Iris pigment epithelial cell (primary cell): Measurements from ENCODE around the gene PIPOX.

Source experiments
- DNase-seq: peaks from one replicate; pipeline ENCODE4 v3.0.0-alpha.2; 2011; ENCODE audit warnings: low read depth

The PIPOX gene

GRCh38 chr17:29048440-29049368, 5.8 kb downstream of the PIPOX start:
- DNase-seq: peak; percentile 12

- no peak for DNase-seq
These were observed 6.7 kb downstream of the PIPOX start for GRCh38 chr17:29049541-29050145.

GRCh38 chr17:29050176-29050575, 7.2 kb downstream of the PIPOX start:
- DNase-seq: no peak

- DNase-seq: no peak
These were observed 8.3 kb downstream of the PIPOX start for GRCh38 chr17:29051194-29051593.

DNA sequence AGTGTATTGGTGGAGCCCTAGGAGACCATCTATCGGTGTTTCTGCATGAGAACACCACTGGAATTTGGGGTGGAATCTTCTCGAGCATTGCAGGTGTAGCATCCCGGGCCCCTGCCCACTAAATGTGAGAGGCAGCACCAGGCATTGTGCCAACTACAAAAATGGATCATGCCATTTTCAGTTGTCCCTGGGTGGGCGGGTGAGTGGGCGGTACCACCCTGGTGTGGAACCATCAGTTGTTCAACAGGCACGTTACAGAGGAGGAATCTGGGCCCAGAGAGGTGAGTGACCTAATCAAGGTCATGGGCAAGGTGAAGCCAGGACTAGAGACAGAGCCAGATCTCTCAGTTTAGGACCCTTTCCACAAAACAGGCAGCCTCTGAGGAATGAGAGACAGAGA, 8.8 kb downstream of the PIPOX start:
- no peak for DNase-seq

DNA sequence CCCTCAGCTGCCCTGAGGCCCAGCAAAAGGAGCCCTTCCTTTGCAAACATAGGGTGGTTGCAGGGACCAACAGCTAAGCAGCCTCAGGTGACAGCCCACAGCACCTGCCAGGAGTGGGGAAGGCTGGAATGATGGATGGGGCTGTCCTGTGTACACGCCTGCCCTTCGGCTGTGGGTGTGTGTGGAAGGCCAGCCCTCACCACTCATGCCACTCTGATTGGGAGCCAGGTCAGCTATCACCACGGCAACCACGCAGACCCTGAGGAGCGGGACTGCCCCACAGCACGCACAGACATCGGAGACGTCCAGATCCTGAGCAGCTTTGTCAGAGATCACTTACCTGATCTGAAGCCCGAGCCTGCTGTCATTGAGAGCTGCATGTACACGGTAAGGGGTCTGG, 11.9 kb downstream of the PIPOX start:
- no peak for DNase-seq

DNA sequence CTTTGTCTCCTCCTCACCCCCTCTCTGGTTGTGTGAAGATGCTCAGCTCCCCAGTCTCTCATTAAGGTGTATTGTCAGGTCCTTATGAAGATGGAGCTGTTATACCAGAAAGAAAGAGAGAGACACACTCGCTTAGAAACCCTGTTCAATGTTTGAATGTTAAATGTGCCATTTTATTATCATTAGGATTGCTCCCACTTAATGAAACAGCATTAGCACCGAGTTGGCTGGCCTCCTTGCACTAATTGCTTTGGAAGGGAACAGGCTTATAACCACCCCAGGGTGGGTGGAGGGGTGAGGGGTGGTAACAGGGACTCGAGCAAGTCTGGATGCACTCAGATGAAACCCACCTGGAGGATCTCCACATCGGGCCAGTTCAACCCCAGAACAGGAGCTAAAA, 14.4 kb downstream of the PIPOX start:
- DNase-seq: no peak

DNA sequence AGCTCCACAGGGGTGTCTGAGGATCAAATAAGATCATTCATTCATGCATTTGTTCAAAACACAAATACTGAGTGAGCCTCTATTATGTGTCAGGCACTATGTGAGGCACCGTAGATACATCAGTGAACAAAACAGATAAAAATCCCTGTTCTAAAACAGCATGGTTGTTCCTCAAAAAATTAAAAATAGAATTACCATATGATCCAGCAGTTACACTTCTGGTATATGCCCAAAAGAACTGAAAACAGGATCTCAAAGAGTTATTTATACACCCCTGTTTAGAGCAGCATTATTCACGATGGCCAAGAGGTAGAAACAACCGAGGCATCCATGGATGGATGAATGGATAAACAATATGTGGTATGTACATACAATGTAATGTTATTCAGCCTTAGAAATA, 15.4 kb downstream of the PIPOX start:
- DNase-seq: no peak

DNA sequence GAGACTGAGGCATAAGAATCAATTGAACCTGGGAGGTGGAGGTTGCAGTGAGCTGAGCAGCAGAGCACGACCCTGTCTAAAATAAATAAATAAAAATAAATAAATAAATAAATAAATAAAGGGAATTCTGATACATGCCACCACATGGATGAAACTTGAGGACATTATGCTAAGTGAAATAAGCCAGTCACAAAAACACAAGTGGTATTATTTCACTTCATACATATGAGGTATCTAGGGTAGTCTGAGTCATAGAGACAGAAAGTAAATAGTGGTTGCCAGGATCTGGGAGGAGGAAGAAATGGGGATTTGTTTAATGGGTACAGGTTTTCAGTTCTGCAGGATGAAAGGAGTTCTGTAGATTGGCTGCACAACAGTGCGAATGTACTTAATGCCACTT, 16.3 kb downstream of the PIPOX start:
- DNase-seq: peak; percentile 75

DNA sequence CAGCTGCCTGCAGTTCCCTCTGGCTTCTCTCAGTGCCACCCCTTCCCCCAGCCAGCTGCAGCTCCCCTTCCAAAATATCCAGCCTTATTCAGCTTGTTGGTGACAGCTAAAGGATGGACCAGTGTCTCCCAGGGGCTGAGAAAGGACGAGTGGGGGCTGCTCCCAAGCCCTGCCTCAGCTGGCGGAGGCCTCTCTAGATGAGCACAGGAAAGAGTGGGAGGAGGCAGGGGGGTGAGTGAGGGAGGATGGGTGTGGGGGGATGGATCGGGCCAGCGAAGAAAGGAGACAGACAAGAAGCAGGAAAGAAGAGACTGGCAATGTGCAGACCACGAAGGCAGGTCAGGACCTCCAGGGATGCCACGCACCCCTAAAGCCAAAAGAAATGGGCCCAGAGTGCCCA, 17.5 kb downstream of the PIPOX start:
- no peak for DNase-seq

- DNase-seq: no peak
These were observed 18.1 kb downstream of the PIPOX start for GRCh38 chr17:29061036-29061435.

GRCh38 chr17:29062215-29062614, 19.3 kb downstream of the PIPOX start:
- DNase-seq: no peak

DNA sequence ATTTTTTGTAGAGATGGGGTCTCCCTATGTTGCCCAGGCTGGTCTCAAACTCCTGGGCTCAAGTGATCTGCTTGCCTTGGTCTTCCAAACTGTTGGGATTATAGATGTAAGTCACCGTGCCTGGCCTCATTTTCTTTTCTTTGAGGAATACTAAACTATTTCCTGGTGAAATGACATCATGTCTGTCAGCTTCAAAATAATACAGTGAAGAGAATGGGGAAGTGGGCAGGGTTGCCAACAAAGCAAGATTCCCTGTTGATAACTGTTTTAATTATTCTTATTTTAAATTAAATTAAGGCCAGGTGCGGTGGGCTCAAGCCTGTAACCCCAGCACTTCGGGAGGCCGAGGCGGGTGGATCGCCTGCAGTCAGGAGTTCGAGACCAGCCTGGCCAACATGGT, 21.1 kb downstream of the PIPOX start:
- no peak for DNase-seq

DNA sequence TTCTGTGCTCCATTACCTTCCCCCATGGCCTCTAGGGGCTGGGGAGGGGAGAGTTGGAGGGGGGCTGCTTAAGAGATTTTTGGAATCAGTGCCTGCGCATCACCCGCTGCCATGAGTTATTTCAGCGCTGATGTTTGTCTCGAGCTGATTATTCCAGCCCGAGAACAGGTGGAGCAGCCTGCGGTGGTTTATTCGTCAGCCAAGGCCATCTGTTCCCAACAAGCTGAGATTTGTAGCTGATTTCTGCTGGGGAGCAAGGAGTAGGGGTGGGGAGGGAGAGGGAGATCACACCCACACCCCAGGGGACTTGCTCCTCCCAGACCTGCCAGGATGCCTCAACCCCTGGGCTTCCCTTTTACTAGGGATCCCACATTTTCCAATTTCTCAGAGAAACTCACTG, 23.1 kb downstream of the PIPOX start:
- no peak for DNase-seq

- no peak for DNase-seq
These were observed 23.7 kb downstream of the PIPOX start for GRCh38 chr17:29066606-29067005.

- DNase-seq: no peak
These were observed 25.9 kb downstream of the PIPOX start for GRCh38 chr17:29068818-29069217.

- peak; percentile 5 for DNase-seq
These were observed 26.6 kb downstream of the PIPOX start for GRCh38 chr17:29069526-29070041.

GRCh38 chr17:29070308-29070707, 27.4 kb downstream of the PIPOX start:
- no peak for DNase-seq

GRCh38 chr17:29070781-29071180, 27.8 kb downstream of the PIPOX start:
- no peak for DNase-seq

- no peak for DNase-seq
These were observed 28.4 kb downstream of the PIPOX start for GRCh38 chr17:29071303-29071702.

GRCh38 chr17:29073045-29073444, 30.1 kb downstream of the PIPOX start:
- no peak for DNase-seq

- no peak for DNase-seq
These were observed 30.6 kb downstream of the PIPOX start for GRCh38 chr17:29073520-29073919.

DNA sequence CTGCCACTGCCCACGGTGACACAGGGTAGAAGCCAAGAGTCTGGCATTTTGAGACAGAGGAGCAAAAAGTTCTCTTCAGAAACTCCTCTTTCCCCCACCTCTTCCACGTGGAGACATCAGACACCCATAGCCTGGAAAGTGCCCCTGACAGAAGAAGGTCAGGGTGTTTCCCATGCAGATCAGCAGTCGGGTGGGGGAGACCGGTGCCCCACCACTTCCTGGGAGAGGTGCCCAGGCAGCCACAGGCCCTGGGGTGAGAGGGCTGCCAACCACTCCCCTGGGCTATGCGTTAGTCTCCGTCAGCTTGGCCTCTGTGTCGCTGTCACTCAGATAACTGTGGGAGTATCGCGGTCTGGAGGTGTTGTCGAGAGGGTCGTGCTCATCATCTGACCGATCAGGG, 31.5 kb downstream of the PIPOX start:
- DNase-seq: no peak
